ENCODE measurements around the gene KCNIP4. TPM values are rescaled to one million over a fixed set of nuclear protein-coding genes. Genes with fewer than 3 reads are reported as not detected.
A peak's percentile ranks its signal among the peaks of the same experiment; 100 is the strongest.

KCNIP4 gene
- total RNA-seq, 6 experiments from 2014 or later = not detected

DNA sequence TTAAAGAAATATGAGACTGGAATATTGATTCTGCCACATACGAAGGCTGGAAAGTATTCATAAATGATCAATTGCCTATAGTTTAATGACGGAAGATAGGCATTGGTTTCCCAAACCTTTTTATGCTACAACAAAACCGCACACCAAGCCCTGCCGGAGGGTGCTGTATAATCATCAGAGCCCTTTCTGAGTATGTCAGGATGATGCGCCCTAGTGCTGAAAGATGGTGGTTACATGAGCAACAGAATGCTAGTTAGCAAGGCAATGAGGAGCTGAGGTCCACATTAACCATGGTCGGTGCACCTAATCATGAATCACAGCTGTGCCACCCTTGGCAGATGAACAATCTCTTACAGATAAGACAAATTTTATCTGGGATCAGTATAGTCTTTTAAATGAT is 757.3 kb downstream of the KCNIP4 start:
- Histone ChIP-seq H3K4me1 (no peaks in the 10 kb centered on the region), H3K27me3 (no peaks in the 10 kb centered on the region), H3K9me3 (no peaks in the 10 kb centered on the region), H3K36me3 (no peaks in the 10 kb centered on the region), H3K27ac (no peak overlapping the region), H3K4me3 (no peak overlapping the region)
- intact Hi-C loops (cut with DNase I) = no loop called here
- TF ChIP-seq CTCF (IDR thresholded peaks at IDR 0.05) (no peak), POLR2A (IDR thresholded peaks at IDR 0.05) (no peak)
- no peak for DNase-seq
- ATAC-seq = no peak
- WGBS (ENCODE audit: insufficient coverage, low coverage, low lambda C conversion rate, missing lambda C conversion rate) = 60% methylated on average over 6 of the region's 6 CpGs

DNA sequence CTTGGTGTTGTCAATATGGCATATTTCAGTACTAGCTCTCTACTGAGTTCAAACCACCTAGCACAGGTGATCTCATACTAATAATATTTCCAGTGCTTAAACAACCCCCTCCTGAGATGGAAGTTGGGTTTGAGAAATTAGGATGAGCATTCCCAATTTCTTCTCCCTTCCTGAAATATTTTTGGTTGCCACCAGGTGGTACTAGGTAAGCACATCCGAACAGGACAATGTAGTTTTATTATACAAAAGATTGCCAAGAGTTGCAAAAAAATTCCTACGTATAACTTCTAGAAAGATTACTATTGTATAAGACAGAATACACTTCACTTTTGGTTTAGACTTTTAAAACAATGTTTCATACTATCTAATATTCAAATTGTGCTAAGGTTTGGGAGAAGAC is 763.8 kb downstream of the KCNIP4 start:
- 23% methylated on average over 2 of the region's 2 CpGs for WGBS (ENCODE audit: insufficient coverage, low coverage, low lambda C conversion rate, missing lambda C conversion rate)
- TF ChIP-seq CTCF (IDR thresholded peaks at IDR 0.05) (peak; percentile 14 to 35 (median 22)), POLR2A (IDR thresholded peaks at IDR 0.05) (no peak)
- H3K4me3 ChIP-seq = no peak overlapping the region
- ATAC-seq = no peak
- no peaks in the 10 kb centered on the region for H3K27me3 ChIP-seq
- H3K36me3 ChIP-seq = no peaks in the 10 kb centered on the region
- intact Hi-C loops (cut with DNase I) = no loop called here
- DNase-seq = no peak
- no peaks in the 10 kb centered on the region for H3K9me3 ChIP-seq
- no peaks in the 10 kb centered on the region for H3K4me1 ChIP-seq
- no peak overlapping the region for H3K27ac ChIP-seq

GRCh38 chr4:21181716-21182115 is 766.9 kb downstream of the KCNIP4 start:
- intact Hi-C loops (cut with DNase I) = no loop called here
- TF ChIP-seq CTCF (IDR thresholded peaks at IDR 0.05) = no peak
- no peak for TF ChIP-seq POLR2A (IDR thresholded peaks at IDR 0.05)
- no peak for ATAC-seq

GRCh38 chr4:21177871-21178270 is 770.7 kb downstream of the KCNIP4 start:
- Histone ChIP-seq H3K9me3 (no peaks in the 10 kb centered on the region), H3K36me3 (no peaks in the 10 kb centered on the region), H3K27me3 (no peaks in the 10 kb centered on the region), H3K4me3 (no peak overlapping the region), H3K4me1 (no peaks in the 10 kb centered on the region), H3K27ac (no peak overlapping the region)
- no peak for ATAC-seq
- intact Hi-C loops (cut with DNase I) = no loop called here
- TF ChIP-seq CTCF (IDR thresholded peaks at IDR 0.05) (no peak), POLR2A (IDR thresholded peaks at IDR 0.05) (no peak)
- no peak for DNase-seq

More at GRCh38 chr4:21181716-21182115, 766.9 kb downstream of the KCNIP4 start:
- H3K4me3 ChIP-seq = no peak overlapping the region
- no peak overlapping the region for H3K27ac ChIP-seq
- H3K9me3 ChIP-seq = no peaks in the 10 kb centered on the region
- no peaks in the 10 kb centered on the region for H3K4me1 ChIP-seq
- DNase-seq = no peak
- H3K27me3 ChIP-seq = no peaks in the 10 kb centered on the region
- H3K36me3 ChIP-seq = no peaks in the 10 kb centered on the region

DNA sequence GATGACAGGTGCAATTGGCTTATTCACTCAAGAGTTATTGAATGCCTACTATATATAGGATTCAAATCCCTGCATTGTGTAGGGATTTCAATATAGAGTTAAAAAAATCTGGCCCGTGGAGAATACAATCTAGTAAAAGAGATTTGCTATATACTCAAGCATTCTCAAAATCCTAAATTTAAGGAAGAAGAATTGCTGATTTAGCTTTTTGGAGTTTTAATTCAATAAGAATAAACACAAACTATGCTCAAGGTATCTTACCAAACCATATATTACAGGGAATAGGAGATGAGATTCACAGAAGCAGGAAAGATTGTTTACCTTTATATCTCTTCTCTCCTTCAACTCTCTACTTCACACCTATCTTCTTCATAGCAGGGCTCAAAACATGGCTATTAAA is 771.5 kb downstream of the KCNIP4 start:
- Histone ChIP-seq H3K9me3 (no peaks in the 10 kb centered on the region), H3K27ac (no peak overlapping the region), H3K36me3 (no peaks in the 10 kb centered on the region), H3K27me3 (no peaks in the 10 kb centered on the region), H3K4me1 (no peaks in the 10 kb centered on the region), H3K4me3 (no peak overlapping the region)
- TF ChIP-seq CTCF (IDR thresholded peaks at IDR 0.05) (no peak), POLR2A (IDR thresholded peaks at IDR 0.05) (no peak)
- WGBS (ENCODE audit: insufficient coverage, low coverage, low lambda C conversion rate, missing lambda C conversion rate) = 19% methylated on average over 1 of the region's 1 CpG
- intact Hi-C loops (cut with DNase I) = no loop called here
- ATAC-seq (no peak), DNase-seq (no peak)
